HCT116 (cell line): ENCODE measurements around the gene TRMT1. TPM values are rescaled to one million over a fixed set of nuclear protein-coding genes. Genes with fewer than 3 reads are reported as not detected.

ENCODE experiments used
- ATAC-seq: fragments of 200-7000 bp; cut with Tn5 transposase; 2 replicates; pipeline ENCODE4 v1.9.1; 2020; ENCODE audit warnings: mild to moderate bottlenecking, moderate library complexity
- BruUV-seq: library from RNA; stranded (reverse); fragments of 400-500 nt; replicated peaks from 2 replicates; lab custom pipeline; 2021; lab: Mats Ljungman, UMichigan
- CTCF ChIA-PET: fragments of 300-600 bp; sonication (Branson Sonifier 250); formaldehyde crosslinking; loops from one replicate; lab custom pipeline; 2021; ENCODE audit warnings: antibody characterized with exemption; lab: Charles Lee
- POLR2A ChIA-PET: fragments of 300-600, 350-600 bp; sonication (Branson Sonifier 250); formaldehyde crosslinking; loops from one replicate; lab custom pipeline; 2021; ENCODE audit warnings: antibody characterized with exemption; lab: Charles Lee
- RAD21 ChIA-PET, 2 experiments: fragments of 300-600 bp; sonication (Branson Sonifier 250); formaldehyde crosslinking; loops; one replicate each; lab custom pipeline; 2023; ENCODE audit warnings: low total read pairs in 2 of 2; ENCODE audit not compliant: uncharacterized antibody in 2 of 2, unreplicated experiment in 2 of 2, low non-redundant PET in 1 of 2; lab: Charles Lee
- DNase-seq: peaks from one replicate; pipeline ENCODE4 v3.0.0-alpha.2; 2010; ENCODE audit warnings: low read depth, low spot score
- H2AFZ ChIP-seq: fragments of 200-600 bp; shearing (Covaris generic), sonication (generic); 2 replicates; pipeline ENCODE4 v1.6.1; 2017; ENCODE audit warnings: low read depth, mixed run types, mixed read lengths, antibody characterized with exemption, low read length; ENCODE audit not compliant: poor library complexity, severe bottlenecking
- H3K27ac ChIP-seq: 2 replicates; pipeline ENCODE4 v1.5.1; 2012; ENCODE audit warnings: low read depth, low read length
- H3K27me3 ChIP-seq: fragments of 200-600 bp; sonication (generic); 2 replicates; pipeline ENCODE4 v1.6.1; 2016; ENCODE audit warnings: mixed run types, low read length, mixed read lengths; ENCODE audit not compliant: insufficient read depth
- H3K36me3 ChIP-seq, 2 experiments: fragments of 200-500 bp in 1 of 2; fragments of 200-600 bp in 1 of 2; sonication (Bioruptor generic) in 1 of 2; sonication (generic) in 1 of 2; 2 replicates each; pipeline versions ENCODE4 v1.5.1 to v1.6.1; 2014 to 2016; ENCODE audit warnings: low read length in 2 of 2, inconsistent platforms in 1 of 2, mixed read lengths in 1 of 2, mixed run types in 1 of 2; ENCODE audit not compliant: insufficient read depth in 2 of 2, control insufficient read depth in 1 of 2
- H3K4me1 ChIP-seq, 2 experiments: fragments of 200-600 bp in 1 of 2; sonication (generic) in 1 of 2; 2 replicates each; pipeline versions ENCODE4 v1.5.1 to v1.6.1; 2012 to 2017; ENCODE audit warnings: low read length in 2 of 2, inconsistent platforms in 1 of 2, mild to moderate bottlenecking in 1 of 2, mixed read lengths in 1 of 2, mixed run types in 1 of 2, moderate library complexity in 1 of 2; ENCODE audit not compliant: insufficient read depth in 2 of 2, control insufficient read depth in 1 of 2
- H3K4me2 ChIP-seq: fragments of 200-600 bp; sonication (generic); 2 replicates; pipeline ENCODE4 v1.6.1; 2017; ENCODE audit warnings: mixed run types, low read length, mixed read lengths
- H3K4me3 ChIP-seq, 2 experiments: fragments of 200-600 bp in 1 of 2; sonication (generic) in 1 of 2; replicated peaks in 1 of 2; 2 replicates each; pipeline ENCODE4 v1.5.1; 2011 to 2016; ENCODE audit warnings: low read length in 2 of 2, control low read depth in 1 of 2, low read depth in 1 of 2, mild to moderate bottlenecking in 1 of 2, mixed read lengths in 1 of 2, mixed run types in 1 of 2
- H3K79me2 ChIP-seq: fragments of 200-600 bp; sonication (generic); 2 replicates; pipeline ENCODE4 v1.6.1; 2017; ENCODE audit warnings: mild to moderate bottlenecking, mixed run types, low read length, moderate library complexity, mixed read lengths; ENCODE audit not compliant: insufficient read depth
- H3K9ac ChIP-seq: fragments of 200-600 bp; sonication (generic); 2 replicates; pipeline ENCODE4 v1.6.1; 2016; ENCODE audit warnings: low read length, mixed read lengths
- H3K9me2 ChIP-seq: fragments of 200-600 bp; sonication (generic), shearing (Covaris generic); 2 replicates; pipeline ENCODE4 v1.6.1; 2017; ENCODE audit warnings: mixed run types, mild to moderate bottlenecking, moderate library complexity; ENCODE audit not compliant: insufficient read depth
- H3K9me3 ChIP-seq, 2 experiments: fragments of 200-500 bp in 1 of 2; fragments of 200-600 bp in 1 of 2; sonication (Bioruptor generic) in 1 of 2; sonication (generic) in 1 of 2; 2 replicates each; pipeline ENCODE4 v1.6.1; 2014 to 2017; ENCODE audit warnings: low read length in 2 of 2, mixed read lengths in 2 of 2, inconsistent platforms in 1 of 2, low read depth in 1 of 2, mild to moderate bottlenecking in 1 of 2, mixed run types in 1 of 2, moderate library complexity in 1 of 2; ENCODE audit not compliant: control insufficient read depth in 1 of 2, insufficient read depth in 1 of 2
- H4K20me1 ChIP-seq: fragments of 200-600 bp; sonication (generic), shearing (Covaris generic); 2 replicates; pipeline ENCODE4 v1.6.1; 2017; ENCODE audit warnings: mixed run types, mild to moderate bottlenecking, moderate library complexity; ENCODE audit not compliant: insufficient read depth
- CBX3 ChIP-seq: IDR thresholded peaks from 2 replicates; pipeline ENCODE4 v1.6.1; 2012; ENCODE audit warnings: low read depth
- CEBPB ChIP-seq: IDR thresholded peaks from 2 replicates; pipeline ENCODE4 v1.6.1; 2012; ENCODE audit warnings: low read depth
- EGR1 ChIP-seq: IDR thresholded peaks from 2 replicates; pipeline ENCODE4 v1.6.1; 2012; ENCODE audit warnings: low read depth
- ELF1 ChIP-seq: IDR thresholded peaks from 2 replicates; pipeline ENCODE4 v1.6.1; 2012; ENCODE audit warnings: low read depth, borderline replicate concordance
- EZH2 ChIP-seq: fragments of 200-600 bp; sonication (generic); IDR thresholded peaks from 2 replicates; pipeline ENCODE4 v1.6.1; 2017; ENCODE audit warnings: antibody characterized with exemption, mixed run types
- EZH2phosphoT487 ChIP-seq: fragments of 200-600 bp; IDR thresholded peaks from 2 replicates; pipeline ENCODE4 v1.6.1; 2018; ENCODE audit warnings: antibody characterized with exemption, borderline replicate concordance
- FOSL1 ChIP-seq: IDR thresholded peaks from 2 replicates; pipeline ENCODE4 v1.6.1; 2012; ENCODE audit warnings: low read depth
- JUND ChIP-seq: IDR thresholded peaks from 2 replicates; pipeline ENCODE4 v1.6.1; 2012
- POLR2A ChIP-seq: IDR thresholded peaks from 2 replicates; pipeline ENCODE4 v1.7.0; 2011; ENCODE audit warnings: borderline replicate concordance; ENCODE audit not compliant: insufficient read depth, insufficient read length; ENCODE audit errors: extremely low read depth
- POLR2AphosphoS5 ChIP-seq: IDR thresholded peaks from 2 replicates; pipeline ENCODE4 v1.6.1; 2011; ENCODE audit warnings: mild to moderate bottlenecking, low read depth, low read length, moderate library complexity
- SIN3A ChIP-seq: IDR thresholded peaks from 2 replicates; pipeline ENCODE4 v1.6.1; 2012; ENCODE audit warnings: low read depth
- SRF ChIP-seq: IDR thresholded peaks from 2 replicates; pipeline ENCODE4 v1.6.1; 2012; ENCODE audit warnings: low read depth
- TCF7L2 ChIP-seq: IDR thresholded peaks from 2 replicates; pipeline ENCODE4 v1.7.0; 2011; ENCODE audit warnings: borderline replicate concordance, inconsistent platforms; ENCODE audit not compliant: insufficient read depth, insufficient read length; ENCODE audit errors: extremely low read depth
- YY1 ChIP-seq: IDR thresholded peaks from 2 replicates; pipeline ENCODE4 v1.6.1; 2011; ENCODE audit warnings: low read length, low read depth, moderate library complexity, mild to moderate bottlenecking; ENCODE audit not compliant: insufficient replicate concordance; ENCODE audit errors: extremely low read depth
- ZNF274 ChIP-seq: fragments of 200-500 bp; sonication (Bioruptor generic); IDR thresholded peaks from 2 replicates; pipeline ENCODE4 v1.6.1; 2014; ENCODE audit warnings: mild to moderate bottlenecking, low read depth, low read length, inconsistent platforms
- intact Hi-C: fragments of 100-400 bp; cut with micrococcal nuclease; formaldehyde crosslinking; loops from 2 replicates; pipeline ENCODE4 v1.10.0; 2022
- total RNA-seq: library from RNA; stranded (reverse); gene quantifications from one replicate; pipeline ENCODE4 v1.2.1, GENCODE V29; 2021; ENCODE audit not compliant: unreplicated experiment
- TF ChIP-seq, protein P1 (sequence below): IDR thresholded peaks from 2 replicates; pipeline ENCODE4 v1.6.1; 2012
- TF ChIP-seq, protein P2 (sequence below): IDR thresholded peaks from 2 replicates; pipeline ENCODE4 v1.6.1; 2012; ENCODE audit warnings: low read depth
- TF ChIP-seq, protein P3 (sequence below): IDR thresholded peaks from 2 replicates; pipeline ENCODE4 v1.6.1; 2011; ENCODE audit warnings: mild to moderate bottlenecking, low read length, moderate library complexity; ENCODE audit not compliant: insufficient replicate concordance; ENCODE audit errors: extremely low read depth
- TF ChIP-seq, protein P4 (sequence below), 3 experiments: fragments of 200-600 bp in 1 of 3; sonication (generic) in 1 of 3; IDR thresholded peaks in 2 of 3; conservative IDR thresholded peaks in 1 of 3; 2 replicates each; pipeline ENCODE4 v1.5.1; 2012 to 2017; ENCODE audit warnings: low read depth in 2 of 3, low read length in 2 of 3, antibody characterized with exemption in 1 of 3, borderline replicate concordance in 1 of 3, control low read depth in 1 of 3, mild to moderate bottlenecking in 1 of 3, mixed read lengths in 1 of 3, mixed run types in 1 of 3, moderate library complexity in 1 of 3; ENCODE audit not compliant: insufficient read depth in 1 of 3
- TF ChIP-seq, protein P5 (sequence below): IDR thresholded peaks from 2 replicates; pipeline ENCODE4 v1.6.1; 2012

Gene TRMT1
- total RNA-seq, 1 experiment from 2014 or later: 84.4 TPM

DNA sequence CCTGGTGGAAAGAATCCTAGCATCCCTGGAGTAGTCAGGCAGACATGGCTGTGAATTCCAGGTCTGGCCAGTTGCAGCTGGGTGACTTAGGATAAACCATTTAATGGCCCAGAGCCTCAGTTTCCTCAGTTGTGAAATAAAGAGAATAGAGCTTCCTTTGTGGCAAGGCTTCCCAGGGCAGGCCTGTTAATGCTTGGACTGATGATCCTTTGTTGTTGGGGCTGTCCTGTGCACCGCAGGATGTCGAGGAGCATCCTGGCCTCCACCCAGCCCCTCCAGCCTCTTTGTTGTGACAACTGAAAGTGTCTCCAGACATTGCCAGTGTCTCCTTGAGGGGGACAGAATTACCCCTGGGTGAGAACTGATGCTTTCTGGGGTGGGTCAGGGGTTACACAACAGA, 30.2 kb downstream of the TRMT1 start:
- Histone ChIP-seq H3K27me3 (no peaks in the 10 kb centered on the region), H3K4me1 (peaks cover 2 to 5% of the 10 kb centered on the region in 2 experiments; a peak in 2 of 4 replicates), H3K79me2 (no peaks in the 10 kb centered on the region), H3K4me3 (no peak overlapping the region), H2AFZ (no peak overlapping the region), H3K36me3 (no peaks in the 10 kb centered on the region), H3K27ac (no peak overlapping the region), H3K9ac (no peak overlapping the region), H3K4me2 (no peak overlapping the region), H3K9me3 (no peaks in the 10 kb centered on the region), H3K9me2 (no peaks in the 10 kb centered on the region), H4K20me1 (no peaks in the 10 kb centered on the region)
- DNase-seq: no peak
- CTCF ChIA-PET: no interaction called here
- BruUV-seq: no TSS peak
- POLR2A ChIA-PET: no interaction called here
- RAD21 ChIA-PET: interaction anchor here in 1 of 2 experiments (0.9 kb wide), 1 partner anchor 109 kb away, joined by 3 read pairs; no protein-coding TSS in a partner anchor
- no peak for ATAC-seq
- TF ChIP-seq, protein P1, sequence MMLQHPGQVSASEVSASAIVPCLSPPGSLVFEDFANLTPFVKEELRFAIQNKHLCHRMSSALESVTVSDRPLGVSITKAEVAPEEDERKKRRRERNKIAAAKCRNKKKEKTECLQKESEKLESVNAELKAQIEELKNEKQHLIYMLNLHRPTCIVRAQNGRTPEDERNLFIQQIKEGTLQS: no peak
- TF ChIP-seq FOSL1: no peak
- no peak for TF ChIP-seq EZH2phosphoT487
- no peak for TF ChIP-seq ELF1
- TF ChIP-seq, protein P2, sequence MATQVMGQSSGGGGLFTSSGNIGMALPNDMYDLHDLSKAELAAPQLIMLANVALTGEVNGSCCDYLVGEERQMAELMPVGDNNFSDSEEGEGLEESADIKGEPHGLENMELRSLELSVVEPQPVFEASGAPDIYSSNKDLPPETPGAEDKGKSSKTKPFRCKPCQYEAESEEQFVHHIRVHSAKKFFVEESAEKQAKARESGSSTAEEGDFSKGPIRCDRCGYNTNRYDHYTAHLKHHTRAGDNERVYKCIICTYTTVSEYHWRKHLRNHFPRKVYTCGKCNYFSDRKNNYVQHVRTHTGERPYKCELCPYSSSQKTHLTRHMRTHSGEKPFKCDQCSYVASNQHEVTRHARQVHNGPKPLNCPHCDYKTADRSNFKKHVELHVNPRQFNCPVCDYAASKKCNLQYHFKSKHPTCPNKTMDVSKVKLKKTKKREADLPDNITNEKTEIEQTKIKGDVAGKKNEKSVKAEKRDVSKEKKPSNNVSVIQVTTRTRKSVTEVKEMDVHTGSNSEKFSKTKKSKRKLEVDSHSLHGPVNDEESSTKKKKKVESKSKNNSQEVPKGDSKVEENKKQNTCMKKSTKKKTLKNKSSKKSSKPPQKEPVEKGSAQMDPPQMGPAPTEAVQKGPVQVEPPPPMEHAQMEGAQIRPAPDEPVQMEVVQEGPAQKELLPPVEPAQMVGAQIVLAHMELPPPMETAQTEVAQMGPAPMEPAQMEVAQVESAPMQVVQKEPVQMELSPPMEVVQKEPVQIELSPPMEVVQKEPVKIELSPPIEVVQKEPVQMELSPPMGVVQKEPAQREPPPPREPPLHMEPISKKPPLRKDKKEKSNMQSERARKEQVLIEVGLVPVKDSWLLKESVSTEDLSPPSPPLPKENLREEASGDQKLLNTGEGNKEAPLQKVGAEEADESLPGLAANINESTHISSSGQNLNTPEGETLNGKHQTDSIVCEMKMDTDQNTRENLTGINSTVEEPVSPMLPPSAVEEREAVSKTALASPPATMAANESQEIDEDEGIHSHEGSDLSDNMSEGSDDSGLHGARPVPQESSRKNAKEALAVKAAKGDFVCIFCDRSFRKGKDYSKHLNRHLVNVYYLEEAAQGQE: no peak
- no peak for TF ChIP-seq EGR1
- no peak for TF ChIP-seq CEBPB
- no peak for TF ChIP-seq TCF7L2
- TF ChIP-seq ZNF274: no peak
- no peak for TF ChIP-seq JUND
- no peak for TF ChIP-seq POLR2AphosphoS5
- no peak for TF ChIP-seq SRF
- TF ChIP-seq EZH2: no peak
- TF ChIP-seq SIN3A: no peak
- TF ChIP-seq, protein P3, sequence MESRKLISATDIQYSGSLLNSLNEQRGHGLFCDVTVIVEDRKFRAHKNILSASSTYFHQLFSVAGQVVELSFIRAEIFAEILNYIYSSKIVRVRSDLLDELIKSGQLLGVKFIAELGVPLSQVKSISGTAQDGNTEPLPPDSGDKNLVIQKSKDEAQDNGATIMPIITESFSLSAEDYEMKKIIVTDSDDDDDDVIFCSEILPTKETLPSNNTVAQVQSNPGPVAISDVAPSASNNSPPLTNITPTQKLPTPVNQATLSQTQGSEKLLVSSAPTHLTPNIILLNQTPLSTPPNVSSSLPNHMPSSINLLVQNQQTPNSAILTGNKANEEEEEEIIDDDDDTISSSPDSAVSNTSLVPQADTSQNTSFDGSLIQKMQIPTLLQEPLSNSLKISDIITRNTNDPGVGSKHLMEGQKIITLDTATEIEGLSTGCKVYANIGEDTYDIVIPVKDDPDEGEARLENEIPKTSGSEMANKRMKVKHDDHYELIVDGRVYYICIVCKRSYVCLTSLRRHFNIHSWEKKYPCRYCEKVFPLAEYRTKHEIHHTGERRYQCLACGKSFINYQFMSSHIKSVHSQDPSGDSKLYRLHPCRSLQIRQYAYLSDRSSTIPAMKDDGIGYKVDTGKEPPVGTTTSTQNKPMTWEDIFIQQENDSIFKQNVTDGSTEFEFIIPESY: no peak
- TF ChIP-seq CBX3: no peak
- no peak for TF ChIP-seq POLR2A
- TF ChIP-seq, protein P4, sequence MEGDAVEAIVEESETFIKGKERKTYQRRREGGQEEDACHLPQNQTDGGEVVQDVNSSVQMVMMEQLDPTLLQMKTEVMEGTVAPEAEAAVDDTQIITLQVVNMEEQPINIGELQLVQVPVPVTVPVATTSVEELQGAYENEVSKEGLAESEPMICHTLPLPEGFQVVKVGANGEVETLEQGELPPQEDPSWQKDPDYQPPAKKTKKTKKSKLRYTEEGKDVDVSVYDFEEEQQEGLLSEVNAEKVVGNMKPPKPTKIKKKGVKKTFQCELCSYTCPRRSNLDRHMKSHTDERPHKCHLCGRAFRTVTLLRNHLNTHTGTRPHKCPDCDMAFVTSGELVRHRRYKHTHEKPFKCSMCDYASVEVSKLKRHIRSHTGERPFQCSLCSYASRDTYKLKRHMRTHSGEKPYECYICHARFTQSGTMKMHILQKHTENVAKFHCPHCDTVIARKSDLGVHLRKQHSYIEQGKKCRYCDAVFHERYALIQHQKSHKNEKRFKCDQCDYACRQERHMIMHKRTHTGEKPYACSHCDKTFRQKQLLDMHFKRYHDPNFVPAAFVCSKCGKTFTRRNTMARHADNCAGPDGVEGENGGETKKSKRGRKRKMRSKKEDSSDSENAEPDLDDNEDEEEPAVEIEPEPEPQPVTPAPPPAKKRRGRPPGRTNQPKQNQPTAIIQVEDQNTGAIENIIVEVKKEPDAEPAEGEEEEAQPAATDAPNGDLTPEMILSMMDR (IDR thresholded peaks at IDR 0.05 in 2 of 3, conservative IDR thresholded peaks at IDR 0.05 in 1 of 3; ENCODE audit: borderline replicate concordance in 1 of 3, insufficient read depth in 1 of 3, low read depth in 2 of 3, low read length in 2 of 3): no peak
- TF ChIP-seq, protein P5, sequence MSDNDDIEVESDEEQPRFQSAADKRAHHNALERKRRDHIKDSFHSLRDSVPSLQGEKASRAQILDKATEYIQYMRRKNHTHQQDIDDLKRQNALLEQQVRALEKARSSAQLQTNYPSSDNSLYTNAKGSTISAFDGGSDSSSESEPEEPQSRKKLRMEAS: no peak
- no peak for TF ChIP-seq YY1
- intact Hi-C loops: no loop called here
